HEK293T (cell line): ENCODE results near the gene PCDHB10.
"Not testable (repeated sequence)": the region's sequence is repeated elsewhere in the genome, so short reads cannot be mapped to it uniquely, and the experiment has no call there.

ENCODE experiments used
- BHLHE40 ChIP-seq: fragments of 450-650 bp; IDR thresholded peaks from 2 replicates; pipeline ENCODE4 v1.6.1; 2016; ENCODE audit warnings: mild to moderate bottlenecking, moderate library complexity, borderline replicate concordance
- FOXM1 ChIP-seq: fragments of 450-650 bp; IDR thresholded peaks from 2 replicates; pipeline ENCODE4 v1.6.1; 2017; ENCODE audit warnings: mild to moderate bottlenecking, borderline replicate concordance
- HDGF ChIP-seq: fragments of 450-650 bp; IDR thresholded peaks from 2 replicates; pipeline ENCODE4 v1.6.1; 2017; ENCODE audit warnings: antibody characterized with exemption, borderline replicate concordance
- LEF1 ChIP-seq: fragments of 450-650 bp; IDR thresholded peaks from 2 replicates; pipeline ENCODE4 v1.6.1; 2017; ENCODE audit warnings: mild to moderate bottlenecking, borderline replicate concordance
- PKNOX1 ChIP-seq: fragments of 450-650 bp; IDR thresholded peaks from 2 replicates; pipeline ENCODE4 v1.6.1; 2016
- SP1 ChIP-seq: fragments of 450-650 bp; IDR thresholded peaks from 2 replicates; pipeline ENCODE4 v1.6.1; 2017
- TARDBP ChIP-seq: fragments of 450-650 bp; IDR thresholded peaks from 2 replicates; pipeline ENCODE4 v1.6.1; 2016

GRCh38 chr5:141215504-141215903 is 23.4 kb downstream of the PCDHB10 start:
- TF ChIP-seq LEF1, TARDBP, BHLHE40, FOXM1, PKNOX1, SP1, HDGF: not testable (repeated sequence)
